ENCODE results near the gene PDK4. TPM values are rescaled to one million over a fixed set of nuclear protein-coding genes. Genes with fewer than 3 reads are reported as not detected.

The PDK4 gene
- total and polyA plus RNA-seq, 2 of the 13 experiments (the other 11 are each of a cell fraction or from before 2014, with no cell fraction given): 0.04 TPM; not detected in 1

DNA sequence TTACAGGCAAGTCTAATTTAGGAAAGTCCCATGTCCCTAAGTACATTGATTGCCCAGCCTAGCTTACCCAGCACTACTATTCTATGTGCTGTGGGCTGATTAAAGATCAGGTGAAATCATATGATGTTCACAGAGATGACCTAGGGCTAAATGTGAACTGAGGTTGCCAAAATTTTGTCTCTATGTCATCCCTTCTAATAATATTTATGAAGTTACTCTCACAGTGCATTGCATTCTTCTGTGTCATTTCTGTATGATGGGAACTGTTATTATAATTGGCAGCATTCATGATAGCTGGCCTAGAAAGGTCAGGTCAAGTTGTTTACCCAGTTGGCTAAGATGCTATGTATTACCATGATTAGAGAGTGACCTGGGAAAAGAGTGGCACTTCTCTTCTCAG is 2.8 kb upstream of the PDK4 start:
- Histone ChIP-seq H3K4me3 (replicated peaks in 1 of 3; ENCODE audit: insufficient read depth in 1 of 3, low read depth in 2 of 3, low read length in 3 of 3) (no peak overlapping the region), H3K27me3 (ENCODE audit: control insufficient read depth in 1 of 2, insufficient read depth in 2 of 2, low read length in 2 of 2) (peaks cover 5 to 26% of the 10 kb centered on the region in 2 experiments; a peak in 3 of 5 replicates), H2AFZ (ENCODE audit: low read length) (no peak overlapping the region), H4K20me1 (ENCODE audit: insufficient read depth, low read length) (no peaks in the 10 kb centered on the region), H3K9me3 (ENCODE audit: low read length) (no peaks in the 10 kb centered on the region), H3K4me2 (ENCODE audit: low read depth, low read length) (no peak overlapping the region), H3K79me2 (ENCODE audit: insufficient read depth, low read length) (no peaks in the 10 kb centered on the region), H3K27ac (ENCODE audit: extremely low read length, insufficient read depth, low read length) (no peak overlapping the region), H3K36me3 (replicated peaks in 1 of 2; ENCODE audit: control insufficient read depth in 1 of 2, insufficient read depth in 2 of 2, low read length in 2 of 2) (no peaks in the 10 kb centered on the region), H3K4me1 (ENCODE audit: insufficient read depth, low read length) (peaks cover 17% of the 10 kb centered on the region), H3K9ac (ENCODE audit: insufficient read depth, low read depth, low read length) (no peak overlapping the region)
- in situ Hi-C loops (cut with HindIII; ENCODE audit: extremely low pct_ligation_motif_present, low pct_unique_long_range_greater_than_20kb): no loop called here
- CTCF ChIA-PET (ENCODE audit: low intra/inter-chr PET ratio, low total read pairs): no interaction called here
- ATAC-seq: no peak
- intact Hi-C loops (cut with micrococcal nuclease; ENCODE audit: unreplicated experiment): no loop called here
- DNase-seq (ENCODE audit: low spot score): no peak
- TF ChIP-seq ZNF552 (CRISPR knock-in tag; IDR thresholded peaks at IDR 0.05; ENCODE audit: borderline replicate concordance) (no peak), RBAK (CRISPR knock-in tag; IDR thresholded peaks at IDR 0.05) (no peak), ZBTB3 (CRISPR knock-in tag; IDR thresholded peaks at IDR 0.05; ENCODE audit: borderline replicate concordance, low read depth) (no peak), ZNF703 (CRISPR knock-in tag; IDR thresholded peaks at IDR 0.05; ENCODE audit: borderline replicate concordance) (no peak), HOXA5 (CRISPR knock-in tag; IDR thresholded peaks at IDR 0.05) (no peak), HNRNPL (IDR thresholded peaks at IDR 0.05; ENCODE audit: low read depth, low read length) (no peak)
- FAIRE-seq: no peak
- no TSS peak for BruUV-seq (replicated peaks)
- POLR2A ChIA-PET: no interaction called here

DNA sequence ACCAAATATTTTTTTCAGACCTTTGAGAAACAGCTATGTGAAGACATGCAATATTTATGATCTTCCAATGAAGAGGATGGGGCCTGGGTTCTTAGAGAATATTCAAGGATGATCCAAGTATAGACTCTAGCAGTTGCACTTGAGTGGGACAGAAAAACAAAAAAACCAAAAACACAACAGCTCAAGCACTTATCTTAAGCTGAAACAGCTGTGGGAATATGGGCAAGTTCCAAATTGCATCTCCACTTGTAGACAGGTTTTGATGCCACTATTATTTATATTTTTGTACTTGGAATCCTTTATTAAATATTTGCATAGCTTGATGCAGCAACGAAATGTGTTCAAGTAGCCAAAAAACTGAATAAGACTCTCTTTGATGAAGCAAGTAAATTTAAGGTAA is 2.2 kb upstream of the PDK4 start:
- Histone ChIP-seq H3K4me2 (ENCODE audit: low read depth, low read length) (no peak overlapping the region), H3K4me3 (replicated peaks in 1 of 3; ENCODE audit: insufficient read depth in 1 of 3, low read depth in 2 of 3, low read length in 3 of 3) (no peak overlapping the region), H4K20me1 (ENCODE audit: insufficient read depth, low read length) (no peaks in the 10 kb centered on the region), H3K36me3 (replicated peaks in 1 of 2; ENCODE audit: control insufficient read depth in 1 of 2, insufficient read depth in 2 of 2, low read length in 2 of 2) (no peaks in the 10 kb centered on the region), H2AFZ (ENCODE audit: low read length) (no peak overlapping the region), H3K9me3 (ENCODE audit: low read length) (no peaks in the 10 kb centered on the region), H3K27me3 (ENCODE audit: control insufficient read depth in 1 of 2, insufficient read depth in 2 of 2, low read length in 2 of 2) (peaks cover 4 to 26% of the 10 kb centered on the region in 2 experiments; a peak in 3 of 5 replicates), H3K4me1 (ENCODE audit: insufficient read depth, low read length) (peaks cover 17% of the 10 kb centered on the region), H3K9ac (ENCODE audit: insufficient read depth, low read depth, low read length) (no peak overlapping the region), H3K79me2 (ENCODE audit: insufficient read depth, low read length) (no peaks in the 10 kb centered on the region), H3K27ac (ENCODE audit: extremely low read length, insufficient read depth, low read length) (no peak overlapping the region)
- 5% methylated on average over 1 of the region's 1 CpG for WGBS (ENCODE audit: low lambda C conversion rate)
- FAIRE-seq (no peak), ATAC-seq (no peak), DNase-seq (ENCODE audit: low spot score) (no peak)
- ChIA-PET POLR2A (no interaction called here), CTCF (ENCODE audit: low intra/inter-chr PET ratio, low total read pairs) (no interaction called here)
- BruUV-seq (replicated peaks): no TSS peak
- in situ Hi-C loops (cut with HindIII; ENCODE audit: extremely low pct_ligation_motif_present, low pct_unique_long_range_greater_than_20kb): no loop called here
- TF ChIP-seq ZNF207 (IDR thresholded peaks at IDR 0.05; ENCODE audit: borderline replicate concordance): no peak
- TF ChIP-seq ZFY (CRISPR knock-in tag; IDR thresholded peaks at IDR 0.05): no peak
- TF ChIP-seq NFRKB (IDR thresholded peaks at IDR 0.05): no peak
- TF ChIP-seq ATM (IDR thresholded peaks at IDR 0.05; ENCODE audit: borderline replicate concordance): no peak
- TF ChIP-seq, protein P1, sequence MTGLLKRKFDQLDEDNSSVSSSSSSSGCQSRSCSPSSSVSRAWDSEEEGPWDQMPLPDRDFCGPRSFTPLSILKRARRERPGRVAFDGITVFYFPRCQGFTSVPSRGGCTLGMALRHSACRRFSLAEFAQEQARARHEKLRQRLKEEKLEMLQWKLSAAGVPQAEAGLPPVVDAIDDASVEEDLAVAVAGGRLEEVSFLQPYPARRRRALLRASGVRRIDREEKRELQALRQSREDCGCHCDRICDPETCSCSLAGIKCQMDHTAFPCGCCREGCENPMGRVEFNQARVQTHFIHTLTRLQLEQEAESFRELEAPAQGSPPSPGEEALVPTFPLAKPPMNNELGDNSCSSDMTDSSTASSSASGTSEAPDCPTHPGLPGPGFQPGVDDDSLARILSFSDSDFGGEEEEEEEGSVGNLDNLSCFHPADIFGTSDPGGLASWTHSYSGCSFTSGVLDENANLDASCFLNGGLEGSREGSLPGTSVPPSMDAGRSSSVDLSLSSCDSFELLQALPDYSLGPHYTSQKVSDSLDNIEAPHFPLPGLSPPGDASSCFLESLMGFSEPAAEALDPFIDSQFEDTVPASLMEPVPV (CRISPR knock-in tag; IDR thresholded peaks at IDR 0.05): no peak
- intact Hi-C loops (cut with micrococcal nuclease; ENCODE audit: unreplicated experiment): no loop called here
